ENCODE data around the gene TOMM6.

TOMM6 gene

DNA sequence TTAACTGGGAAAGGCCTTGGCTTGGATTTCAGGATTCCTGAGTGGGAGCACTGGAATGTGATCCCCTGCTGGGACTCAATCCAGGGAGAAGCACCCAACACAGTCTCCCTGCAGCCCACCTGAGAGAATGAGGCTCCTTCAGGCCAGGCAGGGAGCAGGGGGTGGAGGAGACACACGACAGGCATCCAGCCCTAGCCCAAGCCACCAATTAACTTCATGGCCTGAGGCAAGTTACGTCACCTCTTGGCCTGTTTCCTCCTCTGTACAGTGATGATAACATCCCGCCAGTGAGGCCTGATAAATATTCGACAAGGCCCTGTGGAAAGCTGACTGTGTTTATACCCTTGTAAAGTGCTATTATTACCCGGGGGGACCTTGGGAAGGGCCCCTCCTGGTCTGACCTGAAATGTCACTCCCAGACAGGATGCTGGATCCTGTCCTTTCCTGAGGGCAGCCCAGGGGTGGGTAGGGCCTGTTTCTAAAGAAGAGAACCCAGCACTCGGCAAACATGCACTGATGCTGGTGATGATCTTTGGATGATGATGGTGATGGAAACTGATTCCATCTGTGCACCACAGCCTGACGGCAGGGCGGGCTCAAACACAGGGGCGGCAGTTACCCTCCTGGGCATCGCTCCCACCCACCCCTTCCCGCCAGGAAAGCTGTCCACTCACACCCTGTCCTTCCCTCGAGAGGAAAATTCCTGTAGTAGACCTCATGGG, 20.2 kb upstream of the TOMM6 start:
- DNase-seq (ENCODE audit: low spot score), result no peak
- TF ChIP-seq, protein P1, sequence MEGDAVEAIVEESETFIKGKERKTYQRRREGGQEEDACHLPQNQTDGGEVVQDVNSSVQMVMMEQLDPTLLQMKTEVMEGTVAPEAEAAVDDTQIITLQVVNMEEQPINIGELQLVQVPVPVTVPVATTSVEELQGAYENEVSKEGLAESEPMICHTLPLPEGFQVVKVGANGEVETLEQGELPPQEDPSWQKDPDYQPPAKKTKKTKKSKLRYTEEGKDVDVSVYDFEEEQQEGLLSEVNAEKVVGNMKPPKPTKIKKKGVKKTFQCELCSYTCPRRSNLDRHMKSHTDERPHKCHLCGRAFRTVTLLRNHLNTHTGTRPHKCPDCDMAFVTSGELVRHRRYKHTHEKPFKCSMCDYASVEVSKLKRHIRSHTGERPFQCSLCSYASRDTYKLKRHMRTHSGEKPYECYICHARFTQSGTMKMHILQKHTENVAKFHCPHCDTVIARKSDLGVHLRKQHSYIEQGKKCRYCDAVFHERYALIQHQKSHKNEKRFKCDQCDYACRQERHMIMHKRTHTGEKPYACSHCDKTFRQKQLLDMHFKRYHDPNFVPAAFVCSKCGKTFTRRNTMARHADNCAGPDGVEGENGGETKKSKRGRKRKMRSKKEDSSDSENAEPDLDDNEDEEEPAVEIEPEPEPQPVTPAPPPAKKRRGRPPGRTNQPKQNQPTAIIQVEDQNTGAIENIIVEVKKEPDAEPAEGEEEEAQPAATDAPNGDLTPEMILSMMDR (IDR thresholded peaks at IDR 0.05; ENCODE audit: extremely low read depth, missing control alignments), result no peak

GRCh38 chr6:41768545-41769308, 18.8 kb upstream of the TOMM6 start:
- TF ChIP-seq, protein P1 (IDR thresholded peaks at IDR 0.05; ENCODE audit: extremely low read depth, missing control alignments), result no peak
- DNase-seq (ENCODE audit: low spot score), result no peak

GRCh38 chr6:41769376-41769775, 18.1 kb upstream of the TOMM6 start:
- TF ChIP-seq, protein P1 (IDR thresholded peaks at IDR 0.05; ENCODE audit: extremely low read depth, missing control alignments), result no peak

GRCh38 chr6:41770381-41771057, 17.0 kb upstream of the TOMM6 start:
- no peak for DNase-seq (ENCODE audit: low spot score)
- TF ChIP-seq, protein P1 (IDR thresholded peaks at IDR 0.05; ENCODE audit: extremely low read depth, missing control alignments), result no peak

More at GRCh38 chr6:41769376-41769775, 18.1 kb upstream of the TOMM6 start:
- DNase-seq (ENCODE audit: low spot score), result no peak

GRCh38 chr6:41771058-41771983, 16.2 kb upstream of the TOMM6 start:
- no peak for DNase-seq (ENCODE audit: low spot score)
- TF ChIP-seq, protein P1 (IDR thresholded peaks at IDR 0.05; ENCODE audit: extremely low read depth, missing control alignments), result no peak

DNA sequence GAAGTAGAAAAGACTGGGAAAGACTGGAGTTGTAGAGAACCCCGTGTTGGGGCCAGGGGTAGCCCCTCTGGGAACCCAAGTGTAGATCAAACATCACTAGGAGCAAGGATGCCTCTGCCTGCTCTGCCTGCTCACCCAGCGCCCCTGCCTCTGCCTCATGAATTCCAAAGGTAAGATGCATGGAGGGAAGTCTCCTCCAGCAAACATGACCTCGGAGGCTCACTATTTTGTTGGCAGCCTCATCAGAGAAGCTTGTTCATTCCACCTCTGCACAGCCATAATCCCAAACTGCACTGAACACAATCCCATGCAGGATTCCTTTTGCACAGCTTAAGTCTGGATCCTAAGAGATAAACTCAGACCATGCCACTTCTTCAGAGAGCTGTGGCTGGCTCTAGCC, 12.7 kb upstream of the TOMM6 start:
- DNase-seq (ENCODE audit: low spot score), result no peak
- TF ChIP-seq, protein P1 (IDR thresholded peaks at IDR 0.05; ENCODE audit: extremely low read depth, missing control alignments), result no peak
